ENCODE results near the gene RND3. TPM values are rescaled to one million over a fixed set of nuclear protein-coding genes. Genes with fewer than 3 reads are reported as not detected.

Gene RND3
- total RNA-seq, 4 donors from 2014 or later, result 41.3 to 214 (median 103) TPM

GRCh38 chr2:150517951-150518680 lies 30.6 kb upstream of the RND3 start:
- DNase-seq (ENCODE audit: low spot score), result no peak
- no peak for ATAC-seq (ENCODE audit: low FRiP score)
- TF ChIP-seq CTCF (IDR thresholded peaks at IDR 0.05), result no peak

GRCh38 chr2:150513647-150514046 lies 26.2 kb upstream of the RND3 start:
- DNase-seq (ENCODE audit: low spot score), result no peak
- no peak for ATAC-seq (ENCODE audit: low FRiP score)
- TF ChIP-seq CTCF (IDR thresholded peaks at IDR 0.05), result no peak

- TF ChIP-seq CTCF (IDR thresholded peaks at IDR 0.05), result no peak
- no peak for DNase-seq (ENCODE audit: low spot score)
- ATAC-seq (ENCODE audit: low FRiP score), result no peak
Measured at GRCh38 chr2:150508497-150509137, 21.1 kb upstream of the RND3 start.

GRCh38 chr2:150507071-150507470 lies 19.6 kb upstream of the RND3 start:
- TF ChIP-seq CTCF (IDR thresholded peaks at IDR 0.05), result no peak

GRCh38 chr2:150505178-150505577 lies 17.7 kb upstream of the RND3 start:
- no peak for DNase-seq (ENCODE audit: low spot score)
- no peak for TF ChIP-seq CTCF (IDR thresholded peaks at IDR 0.05)
- no peak for ATAC-seq (ENCODE audit: low FRiP score)

More at GRCh38 chr2:150507071-150507470, 19.6 kb upstream of the RND3 start:
- no peak for ATAC-seq (ENCODE audit: low FRiP score)
- DNase-seq (ENCODE audit: low spot score), result no peak

- ATAC-seq (ENCODE audit: low FRiP score), result peak; percentile 59
- TF ChIP-seq CTCF (IDR thresholded peaks at IDR 0.05), result no peak
- no peak for DNase-seq (ENCODE audit: low spot score)
Measured at GRCh38 chr2:150495993-150496627, 8.6 kb upstream of the RND3 start.
